ENCODE results near the gene UBE2D4. TPM values are rescaled to one million over a fixed set of nuclear protein-coding genes. Genes with fewer than 3 reads are reported as not detected.
"Not testable (repeated sequence)": the region's sequence is repeated elsewhere in the genome, so short reads cannot be mapped to it uniquely, and the experiment has no call there.

Gene UBE2D4
- total and polyA plus RNA-seq, 2 donors, result 12.7 to 23.5 TPM

DNA sequence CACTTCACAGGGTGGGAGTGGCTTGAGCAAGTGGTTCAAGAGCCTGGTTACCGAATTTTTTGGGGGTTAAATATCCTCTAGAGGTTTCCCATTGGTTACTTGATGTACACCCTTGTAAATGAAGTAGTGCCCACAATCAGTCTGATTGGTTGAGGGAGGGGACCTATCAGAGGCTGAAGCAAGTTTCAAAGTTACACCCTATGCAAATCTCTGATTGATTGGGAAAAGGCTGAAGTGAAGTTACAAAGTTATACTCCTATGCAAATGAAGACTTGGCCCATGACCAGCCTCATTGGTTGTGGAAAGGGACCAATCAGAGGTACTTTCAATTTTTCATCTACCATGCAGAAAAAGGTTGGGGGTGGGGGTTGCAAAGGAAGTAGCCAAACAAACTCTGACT lies 34.7 kb downstream of the UBE2D4 start:
- no peak for DNase-seq (ENCODE audit: extremely low spot score)
- Histone ChIP-seq H3K4me3 (ENCODE audit: low read depth, low read length) (no peak overlapping the region), H3K27ac (ENCODE audit: low read depth) (no peak overlapping the region), H3K36me3 (ENCODE audit: insufficient read depth) (no peaks in the 10 kb centered on the region), H3K4me1 (ENCODE audit: insufficient read depth) (no peaks in the 10 kb centered on the region)
- 40% methylated on average over 1 of the region's 1 CpG for WGBS

DNA sequence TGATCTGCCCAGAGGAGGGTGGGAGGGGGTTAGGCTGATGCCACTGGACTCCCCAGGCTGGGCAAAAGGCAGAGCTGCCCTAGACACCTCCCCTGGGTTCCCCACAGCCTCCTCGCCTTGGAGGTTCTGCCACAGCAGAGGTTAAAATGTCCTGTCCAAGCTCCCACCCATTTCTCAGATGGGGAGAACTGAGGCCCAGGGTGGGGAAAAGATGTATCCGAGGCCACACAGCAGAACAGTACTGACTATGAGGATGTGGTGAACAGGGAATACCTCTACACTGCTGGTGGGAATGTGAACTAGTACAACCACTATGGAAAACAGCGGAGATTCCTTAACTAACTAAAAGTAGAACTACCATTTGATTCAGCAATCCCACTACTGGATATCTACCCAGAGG lies 40.2 kb downstream of the UBE2D4 start:
- not testable (repeated sequence) for H3K36me3 ChIP-seq (ENCODE audit: insufficient read depth); H3K4me3 ChIP-seq (ENCODE audit: low read depth, low read length); H3K4me1 ChIP-seq (ENCODE audit: insufficient read depth); DNase-seq (ENCODE audit: extremely low spot score); H3K27ac ChIP-seq (ENCODE audit: low read depth)
- WGBS, result over 99% methylated on average over 3 of the region's 3 CpGs

DNA sequence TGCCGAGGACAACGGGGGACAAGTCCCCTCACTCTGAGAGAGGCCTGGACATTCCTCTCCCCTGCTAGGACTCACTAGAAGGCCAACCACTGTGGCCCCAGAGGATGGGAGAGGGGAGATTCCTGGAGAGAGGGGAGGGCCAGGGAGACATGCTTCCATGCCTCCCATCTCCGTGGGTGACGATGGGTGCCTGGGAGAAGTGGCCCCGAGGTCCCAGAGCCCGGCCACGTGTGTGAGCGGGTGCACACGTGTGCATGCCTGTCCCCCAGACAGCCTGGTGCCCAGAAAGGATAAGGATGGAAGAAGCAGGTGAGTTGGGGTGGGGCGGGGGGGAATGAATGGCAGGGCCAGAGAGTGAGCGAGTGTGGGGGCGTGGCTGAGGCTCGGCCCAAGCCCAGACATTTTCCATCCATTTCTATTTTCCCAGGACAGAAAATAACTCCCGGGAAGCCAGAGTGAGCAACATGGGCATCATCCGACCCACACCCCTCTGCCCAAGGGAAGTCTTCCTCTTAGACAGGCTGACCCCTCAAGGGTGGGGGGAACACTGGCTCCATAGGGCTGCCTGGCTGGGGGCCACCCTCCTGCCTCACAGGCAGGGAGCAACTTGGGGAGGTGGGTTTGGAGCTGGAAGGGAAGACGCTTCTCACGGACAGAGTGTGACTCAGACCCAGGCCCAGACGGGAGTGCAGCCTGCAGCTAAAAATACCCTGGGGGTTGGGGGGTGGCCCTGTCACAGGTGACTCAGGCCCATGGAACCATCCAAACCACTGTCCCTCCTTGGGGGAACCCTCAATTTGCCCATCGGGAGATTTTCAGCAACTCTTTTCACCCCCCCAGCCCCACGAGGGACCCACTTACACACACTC lies 42.2 kb downstream of the UBE2D4 start:
- DNase-seq (ENCODE audit: extremely low spot score); H3K4me1 ChIP-seq (ENCODE audit: insufficient read depth); H3K4me3 ChIP-seq (ENCODE audit: low read depth, low read length); H3K27ac ChIP-seq (ENCODE audit: low read depth); H3K36me3 ChIP-seq (ENCODE audit: insufficient read depth): not testable (repeated sequence)
- 82% methylated on average over 13 of the region's 20 CpGs for WGBS

DNA sequence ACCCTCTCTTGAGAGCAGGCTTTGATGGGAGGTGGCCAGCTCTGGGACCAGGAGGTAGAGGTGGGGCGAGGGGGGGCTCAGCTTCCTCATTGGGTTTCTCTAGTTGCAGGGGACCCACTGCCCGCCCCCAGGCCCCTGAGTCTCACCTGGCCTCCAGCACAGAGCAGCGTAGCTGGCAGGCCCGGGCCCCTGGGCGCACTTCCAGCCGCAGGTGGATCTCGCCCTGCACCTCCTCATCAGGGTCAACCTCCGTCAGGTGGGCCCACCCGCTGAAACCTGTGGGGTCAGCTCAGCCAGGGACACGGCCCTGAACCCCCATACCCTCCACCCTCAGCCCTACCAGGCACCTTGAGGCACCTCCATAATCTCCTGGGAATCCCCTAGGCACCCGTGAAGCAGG lies 43.4 kb downstream of the UBE2D4 start:
- H3K36me3 ChIP-seq (ENCODE audit: insufficient read depth); H3K27ac ChIP-seq (ENCODE audit: low read depth); H3K4me3 ChIP-seq (ENCODE audit: low read depth, low read length); DNase-seq (ENCODE audit: extremely low spot score); H3K4me1 ChIP-seq (ENCODE audit: insufficient read depth): not testable (repeated sequence)
- 94% methylated on average over 11 of the region's 11 CpGs for WGBS

DNA sequence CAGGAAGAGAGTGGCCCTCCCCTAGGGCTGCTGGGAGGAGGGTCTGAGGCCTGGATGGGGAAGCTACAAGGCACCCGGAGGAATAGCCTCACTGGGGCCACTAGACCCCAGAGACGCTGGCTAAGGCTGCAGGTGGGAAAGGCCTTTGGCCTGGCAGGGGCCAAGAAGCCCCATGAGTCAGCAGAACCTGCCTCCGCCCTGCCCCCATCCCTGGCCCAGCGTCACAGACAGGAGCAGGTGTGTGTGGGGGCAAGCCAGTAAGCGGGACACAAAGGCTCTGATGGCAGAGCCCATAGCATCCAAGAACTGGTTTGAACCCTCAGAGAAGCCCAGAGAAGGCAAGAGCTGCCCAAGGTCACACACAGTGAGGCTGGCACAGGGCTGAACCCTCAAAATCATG lies 44.5 kb downstream of the UBE2D4 start:
- not testable (repeated sequence) for H3K27ac ChIP-seq (ENCODE audit: low read depth); H3K4me3 ChIP-seq (ENCODE audit: low read depth, low read length); H3K36me3 ChIP-seq (ENCODE audit: insufficient read depth); H3K4me1 ChIP-seq (ENCODE audit: insufficient read depth); DNase-seq (ENCODE audit: extremely low spot score)
- WGBS, result 89% methylated on average over 3 of the region's 5 CpGs

DNA sequence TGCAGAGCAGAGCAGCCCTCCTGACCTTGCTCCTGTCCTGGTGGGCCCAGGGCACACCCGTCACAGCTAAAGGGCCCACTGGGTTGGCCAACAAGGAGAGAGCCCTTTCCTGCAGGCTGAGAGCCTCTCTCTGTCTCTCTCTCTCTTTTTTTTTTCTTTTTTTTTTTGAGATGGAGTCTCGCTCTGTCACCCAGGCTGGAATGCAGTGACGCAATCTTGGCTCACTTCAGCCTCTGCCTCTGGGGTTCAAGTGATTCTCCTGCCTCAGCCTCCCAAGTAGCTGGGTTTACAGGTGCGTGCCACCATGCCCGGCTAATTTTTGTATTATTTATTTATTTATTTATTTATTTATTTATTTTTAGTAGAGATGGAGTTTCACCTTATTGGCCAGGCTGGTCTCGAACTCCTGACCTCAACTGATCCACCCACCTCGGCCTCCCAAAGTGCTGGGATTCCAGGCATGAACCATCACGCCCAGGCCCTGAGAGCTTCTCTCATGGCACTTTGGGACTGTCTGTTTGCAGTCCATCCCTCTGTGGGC lies 47.9 kb downstream of the UBE2D4 start:
- 85% methylated on average over 7 of the region's 8 CpGs for WGBS
- H3K4me3 ChIP-seq (ENCODE audit: low read depth, low read length); H3K4me1 ChIP-seq (ENCODE audit: insufficient read depth); H3K36me3 ChIP-seq (ENCODE audit: insufficient read depth); DNase-seq (ENCODE audit: extremely low spot score); H3K27ac ChIP-seq (ENCODE audit: low read depth): not testable (repeated sequence)

DNA sequence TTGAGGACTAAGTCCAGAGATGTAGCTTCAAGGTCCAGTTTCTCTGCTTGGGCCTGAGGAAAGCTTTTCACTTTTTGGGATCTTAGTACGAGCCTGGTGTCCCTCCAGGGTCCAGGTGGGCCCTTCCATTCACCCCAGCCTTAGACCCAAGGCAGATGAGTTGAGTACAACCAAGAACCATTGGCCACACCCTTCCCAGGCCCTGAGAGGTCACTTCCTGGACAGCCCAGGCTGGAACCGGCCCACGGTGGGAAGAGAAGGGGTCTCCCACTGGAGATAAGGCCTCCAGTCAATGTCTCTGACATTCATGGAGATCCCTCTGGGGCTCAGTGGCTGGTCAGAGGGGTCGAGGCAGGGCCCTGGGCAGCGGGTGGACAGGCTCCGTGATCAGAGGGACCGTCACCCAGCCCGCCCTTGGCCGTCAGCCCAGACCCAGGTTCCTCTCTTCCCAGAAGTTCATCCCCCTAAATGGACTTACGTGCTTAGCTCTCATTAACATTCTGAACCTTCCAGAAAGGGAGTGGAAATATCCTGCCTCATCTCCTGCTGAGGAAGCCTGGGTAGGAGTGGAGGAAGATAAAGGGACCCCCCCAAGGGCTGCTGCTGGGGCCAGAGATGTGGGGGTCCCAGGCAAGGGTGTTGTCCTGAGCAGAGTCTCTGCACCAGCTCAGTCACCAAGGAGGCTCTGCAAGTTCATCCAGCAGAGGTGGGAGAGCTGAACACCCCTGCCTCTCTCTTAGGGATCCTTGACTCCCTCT lies 48.7 kb downstream of the UBE2D4 start:
- H3K4me1 ChIP-seq (ENCODE audit: insufficient read depth); H3K36me3 ChIP-seq (ENCODE audit: insufficient read depth); DNase-seq (ENCODE audit: extremely low spot score); H3K27ac ChIP-seq (ENCODE audit: low read depth); H3K4me3 ChIP-seq (ENCODE audit: low read depth, low read length): not testable (repeated sequence)
- 86% methylated on average over 10 of the region's 10 CpGs for WGBS

DNA sequence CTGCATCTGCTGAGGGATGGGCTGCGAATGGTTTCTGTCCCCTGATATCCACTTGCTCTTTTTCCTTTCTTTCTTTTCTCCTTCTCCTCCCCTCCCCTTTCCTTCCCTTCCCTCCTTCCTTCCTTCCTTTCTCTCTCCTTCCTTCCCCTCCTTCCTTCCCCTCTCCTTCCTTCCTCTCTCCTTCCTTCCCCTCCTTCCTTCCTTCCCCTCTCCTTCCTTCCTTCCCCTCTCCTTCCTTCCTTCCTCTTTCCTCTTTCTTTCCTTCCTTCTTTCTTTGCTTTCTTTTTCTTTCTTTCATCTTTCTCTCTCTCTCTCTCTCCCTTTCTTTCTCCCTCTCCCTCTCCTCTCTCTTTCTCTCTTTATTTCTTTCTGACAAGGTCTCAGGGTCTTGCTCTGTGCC lies 51.3 kb downstream of the UBE2D4 start:
- no peak for DNase-seq (ENCODE audit: extremely low spot score)
- no peak overlapping the region for H3K27ac ChIP-seq (ENCODE audit: low read depth)
- no peak overlapping the region for H3K4me3 ChIP-seq (ENCODE audit: low read depth, low read length)
- 80% methylated on average over 1 of the region's 1 CpG for WGBS
- no peaks in the 10 kb centered on the region for H3K4me1 ChIP-seq (ENCODE audit: insufficient read depth)
- H3K36me3 ChIP-seq (ENCODE audit: insufficient read depth), result no peaks in the 10 kb centered on the region

DNA sequence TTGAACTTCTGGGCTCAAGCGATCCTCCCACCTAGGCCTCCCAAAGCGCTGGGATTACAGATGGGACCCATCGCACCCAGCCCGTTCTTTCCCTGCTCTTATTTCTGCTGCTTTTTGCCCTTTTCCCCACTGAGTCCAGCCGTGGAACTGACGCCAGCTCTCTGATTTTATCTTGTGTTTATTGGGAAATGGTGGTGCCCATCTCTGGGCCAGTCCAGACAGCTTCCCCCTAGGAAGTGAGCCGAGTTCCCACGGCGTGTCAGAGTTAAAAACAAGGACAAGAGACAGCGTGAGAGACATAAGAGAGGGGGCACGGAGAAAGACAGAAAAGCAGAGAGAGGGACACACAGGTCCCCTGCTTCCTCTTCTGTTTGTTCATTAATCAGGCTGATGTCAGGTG lies 51.9 kb downstream of the UBE2D4 start:
- not testable (repeated sequence) for H3K4me1 ChIP-seq (ENCODE audit: insufficient read depth); DNase-seq (ENCODE audit: extremely low spot score); H3K36me3 ChIP-seq (ENCODE audit: insufficient read depth); H3K4me3 ChIP-seq (ENCODE audit: low read depth, low read length); H3K27ac ChIP-seq (ENCODE audit: low read depth)
- WGBS, result 80% methylated on average over 11 of the region's 11 CpGs

DNA sequence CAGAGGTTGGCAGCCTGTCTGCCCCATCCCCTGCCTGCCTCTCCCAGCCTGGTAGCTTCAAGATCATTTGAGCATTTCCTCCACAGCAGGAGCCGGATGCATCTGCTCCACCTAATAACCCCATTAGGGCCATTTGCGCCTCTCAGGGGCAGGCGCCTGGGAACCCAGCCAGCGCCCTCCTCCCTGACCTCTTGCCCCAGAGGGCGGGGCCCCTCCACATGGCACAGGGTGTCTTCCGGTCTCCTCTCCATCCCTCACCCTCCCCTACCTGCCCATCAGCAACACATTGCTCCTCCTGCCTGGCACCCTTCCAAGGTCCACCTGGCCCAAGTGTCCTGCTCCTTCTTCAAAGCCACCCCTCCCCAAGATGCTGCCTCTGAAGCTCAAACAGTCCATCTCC lies 56.6 kb downstream of the UBE2D4 start:
- H3K27ac ChIP-seq (ENCODE audit: low read depth); H3K4me1 ChIP-seq (ENCODE audit: insufficient read depth); DNase-seq (ENCODE audit: extremely low spot score); H3K4me3 ChIP-seq (ENCODE audit: low read depth, low read length); H3K36me3 ChIP-seq (ENCODE audit: insufficient read depth): not testable (repeated sequence)
- WGBS, result 50% methylated on average over 1 of the region's 6 CpGs

DNA sequence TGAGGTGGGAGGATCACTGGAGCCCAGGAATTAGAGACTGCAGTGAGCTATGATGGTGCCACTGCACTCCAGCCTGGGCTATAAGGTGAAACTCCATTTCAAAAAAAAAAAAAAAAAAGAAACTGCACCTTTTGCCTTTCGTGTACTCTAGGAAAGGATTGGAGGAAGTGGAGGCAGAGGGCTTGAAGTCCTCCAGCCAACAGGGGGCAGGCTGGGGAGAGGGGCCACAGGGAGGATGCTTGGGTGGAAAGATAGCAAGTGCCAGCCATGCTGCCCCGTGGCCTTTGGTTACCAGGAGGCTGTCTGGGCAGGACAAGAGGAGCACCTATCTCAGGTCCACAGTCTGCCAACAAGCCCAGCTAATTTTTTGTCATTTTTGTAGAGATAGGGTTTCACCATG lies 57.5 kb downstream of the UBE2D4 start:
- H3K4me1 ChIP-seq (ENCODE audit: insufficient read depth); H3K4me3 ChIP-seq (ENCODE audit: low read depth, low read length); DNase-seq (ENCODE audit: extremely low spot score); H3K36me3 ChIP-seq (ENCODE audit: insufficient read depth); H3K27ac ChIP-seq (ENCODE audit: low read depth): not testable (repeated sequence)
- WGBS, result 83% methylated on average over 1 of the region's 2 CpGs

DNA sequence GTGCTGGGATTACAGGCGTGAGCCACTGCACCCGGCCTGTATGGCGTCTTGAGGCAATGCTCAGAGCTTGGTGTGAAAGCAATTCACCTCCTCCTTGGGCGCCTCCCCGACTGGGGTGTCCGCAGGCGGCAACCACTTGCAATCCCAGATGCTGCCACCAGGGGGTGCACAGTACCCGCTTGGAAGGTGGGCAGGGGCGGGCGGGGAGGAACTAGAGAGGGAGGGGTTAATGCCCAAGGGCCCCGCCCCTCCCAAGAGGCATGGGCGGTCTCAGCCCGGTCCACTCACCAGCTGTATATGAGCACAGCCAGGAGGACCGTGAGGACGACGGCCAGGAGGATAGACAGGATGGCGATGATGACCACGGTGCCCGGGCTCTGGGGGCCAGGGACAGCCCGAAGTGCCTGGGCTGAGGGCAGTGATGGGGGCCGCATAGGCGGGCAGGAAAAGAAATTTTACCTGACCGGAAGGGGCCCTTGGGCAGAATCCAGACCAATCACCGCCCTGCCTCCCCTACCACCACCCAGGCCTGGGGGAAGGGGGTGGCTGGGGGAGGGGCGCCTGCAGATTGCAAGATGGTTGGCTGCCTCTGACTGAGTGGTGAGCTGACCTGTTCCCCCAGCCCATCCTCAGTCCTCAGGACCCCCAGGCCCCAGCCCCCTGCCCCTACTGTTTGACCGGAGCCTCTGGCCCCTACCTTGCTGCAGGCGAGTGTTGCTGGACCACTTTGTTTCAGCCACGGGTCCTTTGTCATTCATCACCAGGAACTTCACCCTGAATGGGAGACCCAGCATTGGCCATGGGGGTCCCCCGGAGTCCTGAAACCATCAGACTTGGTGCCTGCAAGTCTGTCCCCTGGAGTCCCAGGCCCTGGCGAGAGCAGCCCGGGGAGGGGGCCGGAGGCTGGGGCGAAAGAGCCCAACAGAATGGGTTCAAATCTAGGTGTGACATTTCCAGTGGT lies 59.9 kb downstream of the UBE2D4 start:
- H3K4me3 ChIP-seq (ENCODE audit: low read depth, low read length); H3K27ac ChIP-seq (ENCODE audit: low read depth); DNase-seq (ENCODE audit: extremely low spot score); H3K4me1 ChIP-seq (ENCODE audit: insufficient read depth); H3K36me3 ChIP-seq (ENCODE audit: insufficient read depth): not testable (repeated sequence)
- WGBS, result 21% methylated on average over 29 of the region's 33 CpGs

DNA sequence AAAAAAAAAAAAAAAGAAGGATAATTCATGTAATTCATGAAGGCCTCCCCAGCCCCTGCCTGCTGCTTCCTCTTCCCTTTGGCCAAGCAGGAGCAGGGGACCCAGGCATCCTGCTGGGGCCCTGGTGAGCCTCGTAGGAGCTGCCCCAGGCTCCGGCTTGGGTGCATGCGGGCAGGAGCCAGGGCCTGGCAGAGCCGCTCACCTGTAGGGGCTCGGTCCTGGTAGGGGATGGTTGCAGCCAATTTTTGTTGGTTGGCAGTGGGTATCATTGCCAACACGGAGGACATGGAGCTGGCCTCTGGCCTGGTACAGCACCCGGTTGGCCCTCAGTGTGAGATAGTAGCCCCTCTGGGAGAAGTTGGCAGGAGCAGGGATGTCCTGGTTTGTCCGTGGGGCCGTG lies 61.2 kb downstream of the UBE2D4 start:
- not testable (repeated sequence) for DNase-seq (ENCODE audit: extremely low spot score)
- WGBS, result 93% methylated on average over 9 of the region's 9 CpGs

More for the DNA sequence above, 61.2 kb downstream of the UBE2D4 start:
- H3K4me3 ChIP-seq (ENCODE audit: low read depth, low read length); H3K27ac ChIP-seq (ENCODE audit: low read depth); H3K36me3 ChIP-seq (ENCODE audit: insufficient read depth); H3K4me1 ChIP-seq (ENCODE audit: insufficient read depth): not testable (repeated sequence)

All from urinary bladder (tissue), 4 donors.